Panc1 (cell line): ENCODE data around the gene INMT.

Experiments used
- POLR2AphosphoS5 ChIP-seq: IDR thresholded peaks from 2 replicates; pipeline ENCODE4 v1.6.1; 2012; ENCODE audit warnings: mild to moderate bottlenecking, low read depth, low read length, moderate library complexity
- TF ChIP-seq, protein P1 (sequence below): fragments of 450-650 bp; IDR thresholded peaks from 2 replicates; pipeline ENCODE4 v1.5.1; 2017; ENCODE audit warnings: mild to moderate bottlenecking

DNA sequence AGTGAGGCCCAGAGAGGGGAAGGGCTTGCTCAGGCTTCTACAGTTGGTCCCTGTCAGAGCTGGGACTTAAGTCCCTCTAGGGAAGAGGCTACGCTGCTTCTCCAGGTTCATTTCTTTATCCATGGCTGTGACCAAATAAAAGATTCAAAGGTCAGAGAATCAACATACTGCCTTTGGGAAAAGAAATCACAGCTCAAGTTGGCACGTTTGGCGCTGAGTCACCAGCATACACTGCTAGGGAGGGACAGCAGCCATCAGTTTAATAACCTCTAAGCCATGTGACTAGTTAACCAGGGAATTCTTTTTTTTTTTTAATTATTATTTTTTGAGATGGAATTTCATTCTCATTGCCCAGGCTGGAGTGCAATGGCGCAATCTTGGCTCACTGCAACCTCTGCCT, 41.3 kb upstream of the INMT start:
- TF ChIP-seq, protein P1, sequence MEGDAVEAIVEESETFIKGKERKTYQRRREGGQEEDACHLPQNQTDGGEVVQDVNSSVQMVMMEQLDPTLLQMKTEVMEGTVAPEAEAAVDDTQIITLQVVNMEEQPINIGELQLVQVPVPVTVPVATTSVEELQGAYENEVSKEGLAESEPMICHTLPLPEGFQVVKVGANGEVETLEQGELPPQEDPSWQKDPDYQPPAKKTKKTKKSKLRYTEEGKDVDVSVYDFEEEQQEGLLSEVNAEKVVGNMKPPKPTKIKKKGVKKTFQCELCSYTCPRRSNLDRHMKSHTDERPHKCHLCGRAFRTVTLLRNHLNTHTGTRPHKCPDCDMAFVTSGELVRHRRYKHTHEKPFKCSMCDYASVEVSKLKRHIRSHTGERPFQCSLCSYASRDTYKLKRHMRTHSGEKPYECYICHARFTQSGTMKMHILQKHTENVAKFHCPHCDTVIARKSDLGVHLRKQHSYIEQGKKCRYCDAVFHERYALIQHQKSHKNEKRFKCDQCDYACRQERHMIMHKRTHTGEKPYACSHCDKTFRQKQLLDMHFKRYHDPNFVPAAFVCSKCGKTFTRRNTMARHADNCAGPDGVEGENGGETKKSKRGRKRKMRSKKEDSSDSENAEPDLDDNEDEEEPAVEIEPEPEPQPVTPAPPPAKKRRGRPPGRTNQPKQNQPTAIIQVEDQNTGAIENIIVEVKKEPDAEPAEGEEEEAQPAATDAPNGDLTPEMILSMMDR, result no peak
- no peak for TF ChIP-seq POLR2AphosphoS5
